Karpas-422 (cell line): ENCODE results near the gene ANKRD44. TPM values are rescaled to one million over a fixed set of nuclear protein-coding genes. Genes with fewer than 3 reads are reported as not detected.

ENCODE experiments used
- DNase-seq: peaks from one replicate; pipeline ENCODE4 v3.0.0-alpha.2; 2015
- H2AFZ ChIP-seq: fragments of 200-600 bp; sonication (generic); 2 replicates; pipeline ENCODE4 v1.6.1; 2014; ENCODE audit warnings: antibody characterized with exemption, low read length, mixed read lengths
- H3K27ac ChIP-seq: fragments of 200-600 bp; sonication (generic); 2 replicates; pipeline ENCODE4 v1.5.1; 2014; ENCODE audit warnings: mild to moderate bottlenecking, low read length, moderate library complexity
- H3K27me3 ChIP-seq: fragments of 200-600 bp; sonication (generic); 2 replicates; pipeline ENCODE4 v1.6.1; 2014; ENCODE audit warnings: low read length, mixed read lengths
- H3K36me3 ChIP-seq: fragments of 200-600 bp; sonication (generic); 2 replicates; pipeline ENCODE4 v1.6.1; 2014; ENCODE audit warnings: low read length, mixed read lengths; ENCODE audit not compliant: insufficient read depth
- H3K4me1 ChIP-seq: fragments of 200-600 bp; sonication (generic); 2 replicates; pipeline ENCODE4 v1.6.1; 2014; ENCODE audit warnings: mild to moderate bottlenecking, low read length, mixed read lengths
- H3K4me2 ChIP-seq: fragments of 200-600 bp; sonication (generic); 2 replicates; pipeline ENCODE4 v1.6.1; 2014; ENCODE audit warnings: low read length, low read depth, mild to moderate bottlenecking; ENCODE audit not compliant: poor library complexity, severe bottlenecking
- H3K4me3 ChIP-seq: fragments of 200-600 bp; sonication (generic); 2 replicates; pipeline ENCODE4 v1.5.1; 2014; ENCODE audit warnings: mild to moderate bottlenecking, antibody characterized with exemption, low read length, mixed read lengths
- H3K79me2 ChIP-seq: fragments of 200-600 bp; sonication (generic); 2 replicates; pipeline ENCODE4 v1.6.1; 2014; ENCODE audit warnings: mild to moderate bottlenecking, low read length, mixed read lengths
- H3K9ac ChIP-seq: fragments of 200-600 bp; sonication (generic); 2 replicates; pipeline ENCODE4 v1.6.0; 2014; ENCODE audit warnings: low read length
- H3K9me2 ChIP-seq: fragments of 200-600 bp; sonication (generic), shearing (Covaris generic); replicated peaks from 2 replicates; pipeline ENCODE4 v1.6.0; 2014; ENCODE audit warnings: mild to moderate bottlenecking, low read length, moderate library complexity; ENCODE audit not compliant: insufficient read depth
- H3K9me3 ChIP-seq: fragments of 300-700, 200-600 bp; sonication (generic); 2 replicates; pipeline ENCODE4 v1.6.1; 2014; ENCODE audit warnings: low read length, mixed read lengths
- H4K20me1 ChIP-seq: fragments of 200-600 bp; sonication (generic); 2 replicates; pipeline ENCODE4 v1.6.1; 2014; ENCODE audit warnings: mild to moderate bottlenecking, antibody characterized with exemption, low read length, low read depth; ENCODE audit not compliant: insufficient read depth
- total RNA-seq: library from RNA; depleted of rRNA; stranded (reverse); fragments of >200 nt; shearing (Covaris generic); gene quantifications from 2 replicates; pipeline ENCODE4 v1.2.3, GENCODE V29; 2014; ENCODE audit warnings: low replicate concordance

ANKRD44 gene
- total RNA-seq, 1 experiment from 2014 or later: 120 TPM

- Histone ChIP-seq H3K9me3 (no peaks in the 10 kb centered on the region), H3K4me1 (peaks cover 43% of the 10 kb centered on the region), H3K4me2 (no peak overlapping the region), H3K4me3 (no peak overlapping the region), H3K9me2 (no peaks in the 10 kb centered on the region), H3K27ac (peak overlapping the region; percentile 25), H3K79me2 (peaks cover 46% of the 10 kb centered on the region), H3K36me3 (peaks cover 25% of the 10 kb centered on the region), H4K20me1 (no peaks in the 10 kb centered on the region), H2AFZ (no peak overlapping the region), H3K9ac (no peak overlapping the region), H3K27me3 (no peaks in the 10 kb centered on the region)
- DNase-seq: no peak
Measured at GRCh38 chr2:197327472-197328098, 17.0 kb upstream of the ANKRD44 start.

GRCh38 chr2:197327073-197327471 lies 16.5 kb upstream of the ANKRD44 start:
- Histone ChIP-seq H3K4me3 (no peak overlapping the region), H3K9ac (no peak overlapping the region), H2AFZ (no peak overlapping the region), H3K27ac (peak overlapping the region; percentile 25; the same call in 1 of the 2 replicates), H3K79me2 (peaks cover 43% of the 10 kb centered on the region), H3K4me2 (no peak overlapping the region), H3K27me3 (no peaks in the 10 kb centered on the region), H3K9me3 (no peaks in the 10 kb centered on the region), H3K36me3 (peaks cover 25% of the 10 kb centered on the region), H4K20me1 (no peaks in the 10 kb centered on the region), H3K4me1 (peaks cover 43% of the 10 kb centered on the region), H3K9me2 (no peaks in the 10 kb centered on the region)
- DNase-seq: no peak

GRCh38 chr2:197324801-197325200 lies 14.2 kb upstream of the ANKRD44 start:
- no peaks in the 10 kb centered on the region for H3K27me3 ChIP-seq
- H3K4me1 ChIP-seq: peaks cover 43% of the 10 kb centered on the region
- no peak overlapping the region for H3K9ac ChIP-seq
- peak overlapping the region; percentile 39 for H3K4me2 ChIP-seq
- H3K9me2 ChIP-seq: no peaks in the 10 kb centered on the region
- peak overlapping the region; percentile 13; the same call in 1 of the 2 replicates for H3K4me3 ChIP-seq
- no peak for DNase-seq
- H3K79me2 ChIP-seq: peaks cover 47% of the 10 kb centered on the region
- H2AFZ ChIP-seq: peak overlapping the region; percentile 10; the same call in 1 of the 2 replicates
- no peaks in the 10 kb centered on the region for H3K9me3 ChIP-seq
- no peaks in the 10 kb centered on the region for H4K20me1 ChIP-seq
- H3K36me3 ChIP-seq: peaks cover 5% of the 10 kb centered on the region; the same call in 1 of the 2 replicates
- H3K27ac ChIP-seq: peak overlapping the region; percentile 57

- Histone ChIP-seq H3K27ac (peak overlapping the region; percentile 57), H3K79me2 (peaks cover 45% of the 10 kb centered on the region), H3K4me3 (0 out of 2 replicates have a peak overlapping the region, but pooled peaks have one; percentile 2), H4K20me1 (no peaks in the 10 kb centered on the region), H2AFZ (peak overlapping the region; percentile 3; the same call in 1 of the 2 replicates), H3K9ac (no peak overlapping the region), H3K27me3 (no peaks in the 10 kb centered on the region), H3K9me3 (no peaks in the 10 kb centered on the region), H3K9me2 (no peaks in the 10 kb centered on the region), H3K36me3 (no peaks in the 10 kb centered on the region), H3K4me1 (peaks cover 33% of the 10 kb centered on the region), H3K4me2 (peak overlapping the region; percentile 39)
- DNase-seq: peak; percentile 60
Measured at GRCh38 chr2:197322724-197323720, 12.4 kb upstream of the ANKRD44 start.

GRCh38 chr2:197322143-197322542 lies 11.6 kb upstream of the ANKRD44 start:
- H3K4me1 ChIP-seq: peaks cover 25% of the 10 kb centered on the region
- no peak overlapping the region for H3K4me2 ChIP-seq
- no peaks in the 10 kb centered on the region for H3K27me3 ChIP-seq
- H2AFZ ChIP-seq: no peak overlapping the region
- no peak for DNase-seq
- no peak overlapping the region for H3K27ac ChIP-seq
- no peak overlapping the region for H3K4me3 ChIP-seq
- no peaks in the 10 kb centered on the region for H4K20me1 ChIP-seq
- peaks cover 54% of the 10 kb centered on the region for H3K79me2 ChIP-seq
- no peaks in the 10 kb centered on the region for H3K36me3 ChIP-seq
- no peak overlapping the region for H3K9ac ChIP-seq
- no peaks in the 10 kb centered on the region for H3K9me2 ChIP-seq
- no peaks in the 10 kb centered on the region for H3K9me3 ChIP-seq

- H3K27ac ChIP-seq: no peak overlapping the region
- no peak for DNase-seq
Measured at GRCh38 chr2:197315371-197315770, 4.8 kb upstream of the ANKRD44 start.

GRCh38 chr2:197312186-197312585 lies 1.6 kb upstream of the ANKRD44 start:
- Histone ChIP-seq H2AFZ (no peak overlapping the region), H3K4me3 (peak overlapping the region; percentile 68), H3K27me3 (no peaks in the 10 kb centered on the region), H3K9me2 (no peaks in the 10 kb centered on the region), H4K20me1 (peaks cover 5% of the 10 kb centered on the region; the same call in 1 of the 2 replicates), H3K79me2 (peaks cover 84% of the 10 kb centered on the region), H3K4me2 (peak overlapping the region; percentile 88), H3K9me3 (no peaks in the 10 kb centered on the region), H3K36me3 (no peaks in the 10 kb centered on the region), H3K9ac (peak overlapping the region; percentile 72), H3K4me1 (peaks cover 53% of the 10 kb centered on the region), H3K27ac (peak overlapping the region; percentile 64)
- no peak for DNase-seq

More at GRCh38 chr2:197315371-197315770, 4.8 kb upstream of the ANKRD44 start:
- H3K9me2 ChIP-seq: no peaks in the 10 kb centered on the region
- H3K4me2 ChIP-seq: no peak overlapping the region
- peaks cover 27% of the 10 kb centered on the region for H3K4me1 ChIP-seq
- H3K9ac ChIP-seq: no peak overlapping the region
- no peak overlapping the region for H2AFZ ChIP-seq
- no peaks in the 10 kb centered on the region for H3K36me3 ChIP-seq
- H4K20me1 ChIP-seq: no peaks in the 10 kb centered on the region
- no peaks in the 10 kb centered on the region for H3K27me3 ChIP-seq
- H3K9me3 ChIP-seq: no peaks in the 10 kb centered on the region
- no peak overlapping the region for H3K4me3 ChIP-seq
- H3K79me2 ChIP-seq: peaks cover 73% of the 10 kb centered on the region
